Islet of Langerhans (tissue), 1 donor: ENCODE results near the gene TRPC6.
A peak's percentile ranks its signal among the peaks of the same experiment; 100 is the strongest.
"Not testable (repeated sequence)": the region's sequence is repeated elsewhere in the genome, so short reads cannot be mapped to it uniquely, and the experiment has no call there.

Experiments used
- FAIRE-seq: peaks from one replicate; lab custom pipeline; 2011; peaks lifted over from hg19 to GRCh38; lab: Jason Lieb, UNC

TRPC6 gene

GRCh38 chr11:101446726-101447125 lies 137.1 kb downstream of the TRPC6 start:
- FAIRE-seq = no peak

GRCh38 chr11:101446238-101446637 lies 137.6 kb downstream of the TRPC6 start:
- no peak for FAIRE-seq

GRCh38 chr11:101445761-101446160 lies 138.0 kb downstream of the TRPC6 start:
- FAIRE-seq = no peak

- FAIRE-seq = no peak
Observed at GRCh38 chr11:101444851-101445250, 139.0 kb downstream of the TRPC6 start.

- FAIRE-seq = no peak
Observed at GRCh38 chr11:101444164-101444563, 139.6 kb downstream of the TRPC6 start.

DNA sequence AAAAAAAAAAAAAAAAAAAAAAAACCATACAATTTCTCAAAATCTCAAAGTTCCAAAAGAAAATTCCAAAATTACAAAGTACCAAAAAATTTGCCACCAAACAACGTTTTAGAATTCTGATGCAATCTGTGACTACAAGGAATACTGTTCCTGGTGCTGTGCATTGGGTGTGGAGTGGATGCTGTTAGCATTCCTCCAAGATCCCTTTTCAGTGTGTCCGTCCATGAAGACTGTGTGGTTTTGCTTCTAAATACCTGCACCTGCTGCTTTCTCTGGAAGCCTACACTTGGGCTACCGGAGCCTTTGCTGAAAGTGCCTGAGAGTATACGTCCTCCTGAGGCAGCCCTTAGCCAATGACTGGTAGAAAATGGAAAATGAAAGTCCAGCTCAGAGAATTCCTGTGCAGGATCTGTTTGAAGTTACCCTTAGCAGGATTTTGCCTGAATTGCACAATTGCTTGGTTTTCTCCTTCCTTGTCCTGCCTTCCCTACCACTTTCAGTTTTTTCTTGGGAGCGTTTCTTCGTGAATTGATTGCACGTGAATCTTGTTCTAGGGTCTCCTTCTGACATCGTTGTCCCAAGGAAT lies 140.8 kb downstream of the TRPC6 start:
- no peak for FAIRE-seq

DNA sequence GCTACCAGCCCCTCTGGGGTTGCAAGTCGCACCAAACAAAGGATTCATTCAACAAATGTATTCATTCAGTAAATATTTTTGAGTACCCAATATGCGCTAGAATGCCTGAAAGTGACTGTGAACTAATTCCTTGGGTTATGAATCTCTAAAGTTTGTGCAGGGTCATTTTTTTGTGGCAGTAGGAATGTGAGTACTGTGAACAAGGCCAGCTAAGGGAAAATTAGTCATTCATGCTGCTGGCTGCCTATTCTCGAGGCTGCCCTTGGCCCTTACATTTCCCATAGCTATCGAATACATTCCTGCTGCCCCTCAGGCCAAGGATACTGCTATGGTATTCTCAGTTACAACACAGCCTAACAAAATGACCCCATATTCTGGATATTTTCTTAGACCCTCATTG lies 141.6 kb downstream of the TRPC6 start:
- FAIRE-seq = no peak

- FAIRE-seq = no peak
Observed at GRCh38 chr11:101441747-101442146, 142.1 kb downstream of the TRPC6 start.

GRCh38 chr11:101439488-101439887 lies 144.3 kb downstream of the TRPC6 start:
- no peak for FAIRE-seq

DNA sequence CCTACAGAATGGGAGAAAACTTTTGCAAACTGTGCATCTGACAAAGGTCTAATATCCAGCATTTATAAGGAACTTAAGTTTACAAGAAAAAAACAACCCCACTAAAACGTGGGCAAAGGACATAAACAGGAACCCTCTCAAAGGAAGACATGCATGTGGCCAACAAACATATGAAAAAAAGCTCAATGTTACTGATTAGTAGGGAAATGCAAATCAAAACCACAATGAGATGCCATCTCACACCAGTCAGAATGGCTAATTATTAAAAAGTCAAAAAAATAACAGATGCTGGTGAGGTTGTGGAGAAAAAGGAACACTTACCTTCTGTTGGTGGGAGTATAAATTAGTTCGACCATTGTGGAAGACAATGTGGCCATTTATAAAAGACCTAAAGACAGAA lies 145.1 kb downstream of the TRPC6 start:
- not testable (repeated sequence) for FAIRE-seq

GRCh38 chr11:101438126-101438525 lies 145.7 kb downstream of the TRPC6 start:
- FAIRE-seq = no peak

GRCh38 chr11:101436511-101437142 lies 147.2 kb downstream of the TRPC6 start:
- peak; percentile 89 for FAIRE-seq

DNA sequence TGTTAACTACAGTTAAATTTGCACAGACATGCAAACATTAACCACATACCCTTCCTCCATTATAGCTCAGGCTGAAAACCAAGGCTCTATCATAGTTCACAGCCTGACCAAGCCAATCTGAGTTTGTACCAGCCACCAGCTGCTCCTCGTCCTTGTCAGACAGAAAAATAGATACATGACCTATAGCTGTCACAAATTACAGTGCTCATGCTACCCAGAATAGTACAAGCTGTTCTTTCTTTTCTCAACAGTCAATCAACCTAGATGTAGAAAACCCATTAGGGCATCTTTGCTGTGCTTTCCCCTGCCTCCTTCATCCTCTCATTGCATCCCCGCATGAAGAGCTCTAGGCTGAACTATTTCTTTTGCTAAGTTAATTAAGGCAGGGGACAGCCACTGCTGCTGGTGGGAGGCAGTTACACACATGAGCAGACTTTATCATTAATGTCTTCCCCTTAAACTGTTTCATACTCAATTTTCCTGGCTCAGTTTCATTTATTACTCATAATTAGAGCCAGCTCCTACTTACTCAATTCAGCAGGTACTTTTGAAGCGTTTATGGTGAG lies 148.3 kb downstream of the TRPC6 start:
- no peak for FAIRE-seq

DNA sequence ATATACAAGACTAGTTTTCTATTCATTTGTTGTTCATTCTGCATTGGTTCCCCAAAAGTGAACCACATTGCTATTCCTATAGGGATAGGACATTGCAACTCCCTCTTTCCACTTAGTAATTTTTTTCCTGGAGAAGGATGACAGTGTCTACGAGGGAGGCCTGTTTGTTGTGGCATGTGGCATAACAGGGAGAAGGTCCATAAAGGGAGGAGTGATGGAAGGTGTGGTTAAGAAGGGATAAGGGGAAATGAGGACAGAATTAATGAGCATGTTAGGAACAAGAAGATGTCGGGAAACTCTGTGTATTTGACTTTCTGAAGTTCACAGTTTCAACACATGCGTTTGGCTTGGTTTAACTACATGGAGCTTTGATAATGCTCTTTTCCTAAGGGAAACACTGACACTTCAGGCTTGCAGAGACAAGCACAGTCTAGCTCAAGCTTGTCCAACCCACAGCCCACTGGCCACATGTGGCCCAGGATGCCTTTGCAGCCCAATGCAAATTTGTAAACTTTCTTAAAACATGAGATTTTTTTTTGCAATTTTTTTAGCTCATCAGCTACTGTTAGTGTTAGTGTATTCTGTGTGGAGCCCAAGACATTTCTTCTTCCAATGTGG lies 149.7 kb downstream of the TRPC6 start:
- FAIRE-seq = no peak

DNA sequence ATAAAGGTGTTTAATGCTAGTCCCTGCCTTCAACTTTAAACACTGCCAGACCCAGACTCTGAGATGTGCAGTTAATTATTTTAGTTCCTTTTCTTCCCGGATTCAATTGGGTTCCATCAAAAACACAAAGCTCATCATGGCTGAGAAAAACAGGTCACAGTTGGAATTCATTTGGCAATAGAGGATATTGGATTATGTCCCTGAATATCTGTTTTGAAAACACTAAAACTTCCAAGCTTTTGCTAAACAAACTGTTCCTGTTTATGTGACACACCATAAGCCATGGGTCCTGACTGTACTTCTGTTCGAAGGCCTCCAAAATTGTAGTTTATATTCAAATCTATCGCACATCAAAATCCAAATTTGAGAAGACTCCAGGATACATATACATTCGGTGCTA lies 150.7 kb downstream of the TRPC6 start:
- no peak for FAIRE-seq

- no peak for FAIRE-seq
Observed at GRCh38 chr11:101429703-101430540, 153.9 kb downstream of the TRPC6 start.

- FAIRE-seq = no peak
Observed at GRCh38 chr11:101428918-101429317, 154.9 kb downstream of the TRPC6 start.

DNA sequence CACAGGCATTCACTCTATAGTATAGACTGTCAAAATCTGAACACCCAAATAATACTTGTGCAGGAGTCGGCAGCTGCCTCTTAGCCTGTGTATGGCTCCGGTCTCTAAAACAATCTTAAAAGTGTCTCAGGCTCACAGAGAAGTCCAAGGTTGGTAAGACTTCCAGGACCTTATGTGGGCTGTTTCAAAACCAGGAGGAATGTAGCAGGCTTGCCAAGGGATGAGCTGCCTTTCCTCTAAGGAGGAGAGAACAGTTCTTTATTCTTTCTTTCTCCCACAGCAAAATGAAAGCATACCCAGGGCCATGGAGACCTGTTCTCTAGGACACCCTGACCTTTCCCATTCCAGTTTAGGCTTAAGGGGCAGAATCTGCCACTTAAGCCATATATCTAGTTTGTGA lies 176.5 kb downstream of the TRPC6 start:
- no peak for FAIRE-seq
